ENCODE results near the gene C8A. TPM values are rescaled to one million over a fixed set of nuclear protein-coding genes. Genes with fewer than 3 reads are reported as not detected.

The C8A gene
- total RNA-seq, 1 donor from 2014 or later = not detected

GRCh38 chr1:56836359-56836758 lies 18.2 kb upstream of the C8A start:
- no peaks in the 10 kb centered on the region for H3K9me3 Mint-ChIP-seq (ENCODE audit: unreplicated experiment)
- no peak for DNase-seq (ENCODE audit: extremely low spot score, unreplicated experiment)
- H3K4me3 Mint-ChIP-seq (ENCODE audit: unreplicated experiment) = no peak overlapping the region
- H3K4me1 Mint-ChIP-seq (ENCODE audit: unreplicated experiment) = peaks cover 18% of the 10 kb centered on the region
- peaks cover under 1% of the 10 kb centered on the region for H3K27me3 Mint-ChIP-seq (ENCODE audit: unreplicated experiment)
- no peak for TF ChIP-seq CTCF (IDR thresholded peaks at IDR 0.05)
- peaks cover 2% of the 10 kb centered on the region for H3K36me3 Mint-ChIP-seq (ENCODE audit: unreplicated experiment)
- no peak overlapping the region for H3K27ac Mint-ChIP-seq (ENCODE audit: unreplicated experiment)

DNA sequence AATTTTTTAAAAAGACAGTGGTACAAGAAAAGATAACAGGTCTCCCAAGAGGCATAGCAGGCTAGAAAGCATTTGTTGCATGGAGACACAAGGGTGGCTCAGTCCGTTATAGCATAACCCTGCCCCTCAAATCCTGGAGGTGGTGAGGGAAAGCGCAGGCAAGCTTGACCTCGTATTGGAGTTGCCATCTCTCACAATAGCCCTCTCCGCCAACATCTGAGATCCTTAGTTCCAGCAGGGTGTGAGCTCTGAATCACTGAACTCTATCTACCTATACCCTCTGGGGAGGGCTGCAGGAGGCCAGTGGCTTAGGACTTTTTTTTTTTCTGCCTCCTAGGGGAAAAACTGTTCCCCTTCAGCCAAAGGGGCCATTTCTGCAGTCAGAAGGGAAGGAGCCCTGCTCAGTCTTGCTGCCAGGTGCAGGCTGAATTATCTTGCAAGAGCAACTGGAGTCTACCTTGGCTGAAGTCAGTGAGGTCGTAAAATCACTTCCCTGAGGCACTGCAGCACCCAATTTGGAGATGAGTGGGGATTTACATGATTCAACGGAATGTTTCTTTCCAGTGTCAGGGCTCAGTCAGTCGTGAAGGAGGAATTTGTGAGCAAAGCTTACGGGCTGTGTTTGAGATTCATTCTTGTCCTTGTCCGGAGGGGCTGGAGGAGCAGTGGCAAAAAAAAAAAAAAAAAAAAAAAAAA lies 17.2 kb upstream of the C8A start:
- TF ChIP-seq CTCF (IDR thresholded peaks at IDR 0.05) = no peak
- Mint-ChIP-seq H3K27me3 (ENCODE audit: unreplicated experiment) (peaks cover 6% of the 10 kb centered on the region), H3K9me3 (ENCODE audit: unreplicated experiment) (no peaks in the 10 kb centered on the region), H3K27ac (ENCODE audit: unreplicated experiment) (no peak overlapping the region), H3K4me3 (ENCODE audit: unreplicated experiment) (no peak overlapping the region), H3K4me1 (ENCODE audit: unreplicated experiment) (peaks cover 8% of the 10 kb centered on the region), H3K36me3 (ENCODE audit: unreplicated experiment) (peaks cover 2% of the 10 kb centered on the region)
- DNase-seq (ENCODE audit: extremely low spot score, unreplicated experiment) = no peak

DNA sequence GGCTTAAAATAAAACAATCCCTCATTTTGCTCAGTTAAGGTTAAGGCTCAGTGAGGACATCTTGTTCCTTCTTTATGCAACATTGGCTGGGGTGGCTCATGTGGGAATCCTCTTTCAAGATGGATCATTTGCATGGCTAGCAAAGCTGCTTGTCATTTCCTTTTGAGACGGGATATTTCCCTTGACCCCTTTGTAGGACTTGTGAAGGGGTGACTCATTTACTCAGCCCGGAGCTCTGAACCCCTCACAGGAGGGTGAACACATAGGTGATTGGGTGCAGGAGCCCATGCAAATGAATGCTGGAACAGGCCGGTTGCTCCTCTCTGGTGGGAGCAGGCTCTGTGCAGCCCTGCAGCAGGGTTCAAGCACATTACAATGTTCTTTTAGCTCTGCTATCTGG lies 15.8 kb upstream of the C8A start:
- TF ChIP-seq CTCF (IDR thresholded peaks at IDR 0.05) = no peak
- Mint-ChIP-seq H3K36me3 (ENCODE audit: unreplicated experiment) (peaks cover 2% of the 10 kb centered on the region), H3K4me3 (ENCODE audit: unreplicated experiment) (no peak overlapping the region), H3K9me3 (ENCODE audit: unreplicated experiment) (no peaks in the 10 kb centered on the region), H3K27ac (ENCODE audit: unreplicated experiment) (no peak overlapping the region), H3K4me1 (ENCODE audit: unreplicated experiment) (no peaks in the 10 kb centered on the region), H3K27me3 (ENCODE audit: unreplicated experiment) (peaks cover 8% of the 10 kb centered on the region)
- DNase-seq (ENCODE audit: extremely low spot score, unreplicated experiment) = peak; percentile 11

- Mint-ChIP-seq H3K9me3 (ENCODE audit: unreplicated experiment) (no peaks in the 10 kb centered on the region), H3K27ac (ENCODE audit: unreplicated experiment) (no peak overlapping the region), H3K4me3 (ENCODE audit: unreplicated experiment) (no peak overlapping the region), H3K36me3 (ENCODE audit: unreplicated experiment) (peaks cover 2% of the 10 kb centered on the region), H3K4me1 (ENCODE audit: unreplicated experiment) (no peaks in the 10 kb centered on the region), H3K27me3 (ENCODE audit: unreplicated experiment) (peaks cover 31% of the 10 kb centered on the region)
- no peak for DNase-seq (ENCODE audit: extremely low spot score, unreplicated experiment)
- TF ChIP-seq CTCF (IDR thresholded peaks at IDR 0.05) = no peak
These were observed 11.1 kb upstream of the C8A start for GRCh38 chr1:56843544-56843943.

GRCh38 chr1:56844545-56845136 lies 10.0 kb upstream of the C8A start:
- TF ChIP-seq CTCF (IDR thresholded peaks at IDR 0.05) = no peak
- H3K27me3 Mint-ChIP-seq (ENCODE audit: unreplicated experiment) = peaks cover 34% of the 10 kb centered on the region
- H3K9me3 Mint-ChIP-seq (ENCODE audit: unreplicated experiment) = no peaks in the 10 kb centered on the region
- H3K27ac Mint-ChIP-seq (ENCODE audit: unreplicated experiment) = no peak overlapping the region
- DNase-seq (ENCODE audit: extremely low spot score, unreplicated experiment) = no peak
- no peaks in the 10 kb centered on the region for H3K4me1 Mint-ChIP-seq (ENCODE audit: unreplicated experiment)
- H3K4me3 Mint-ChIP-seq (ENCODE audit: unreplicated experiment) = no peak overlapping the region
- no peaks in the 10 kb centered on the region for H3K36me3 Mint-ChIP-seq (ENCODE audit: unreplicated experiment)
